GM21515 (cell line): ENCODE data around the gene FOLR2.

Source experiments
- ATAC-seq: cut with Tn5 transposase; IDR thresholded peaks from one replicate; pipeline ENCODE4 v1.9.1; 2021; ENCODE audit not compliant: unreplicated experiment

FOLR2 gene

DNA sequence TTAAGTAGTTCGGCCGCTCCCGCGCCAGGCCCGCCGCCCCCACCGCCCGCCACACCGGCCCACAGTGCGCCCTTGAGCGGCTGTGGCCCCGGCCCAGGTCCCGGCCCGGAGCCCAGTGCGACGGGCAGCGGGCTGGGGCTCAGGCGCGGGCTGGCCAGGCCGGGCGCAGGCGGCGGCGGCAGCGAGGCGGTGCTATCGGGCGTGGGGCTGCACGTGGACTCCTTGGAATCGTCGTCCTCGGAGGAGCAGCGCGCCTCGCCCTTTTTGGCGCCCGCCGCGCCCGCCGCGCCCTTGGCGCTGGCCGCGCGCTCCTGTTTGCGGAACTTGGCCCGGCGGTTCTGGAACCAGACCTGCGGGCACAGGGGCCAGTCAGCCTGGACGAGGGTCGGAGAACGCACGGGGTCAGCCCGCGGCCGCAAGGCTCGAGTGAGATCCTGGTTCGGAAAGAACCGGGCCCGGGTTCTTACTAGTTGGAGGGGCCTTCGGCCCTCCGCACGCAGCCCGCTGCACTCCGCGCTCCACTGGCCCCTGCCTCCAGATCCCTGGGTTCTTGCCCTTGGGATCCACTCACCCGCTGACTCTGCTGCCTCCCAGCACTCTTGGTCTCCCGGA is 23.4 kb downstream of the FOLR2 start:
- no peak for ATAC-seq

DNA sequence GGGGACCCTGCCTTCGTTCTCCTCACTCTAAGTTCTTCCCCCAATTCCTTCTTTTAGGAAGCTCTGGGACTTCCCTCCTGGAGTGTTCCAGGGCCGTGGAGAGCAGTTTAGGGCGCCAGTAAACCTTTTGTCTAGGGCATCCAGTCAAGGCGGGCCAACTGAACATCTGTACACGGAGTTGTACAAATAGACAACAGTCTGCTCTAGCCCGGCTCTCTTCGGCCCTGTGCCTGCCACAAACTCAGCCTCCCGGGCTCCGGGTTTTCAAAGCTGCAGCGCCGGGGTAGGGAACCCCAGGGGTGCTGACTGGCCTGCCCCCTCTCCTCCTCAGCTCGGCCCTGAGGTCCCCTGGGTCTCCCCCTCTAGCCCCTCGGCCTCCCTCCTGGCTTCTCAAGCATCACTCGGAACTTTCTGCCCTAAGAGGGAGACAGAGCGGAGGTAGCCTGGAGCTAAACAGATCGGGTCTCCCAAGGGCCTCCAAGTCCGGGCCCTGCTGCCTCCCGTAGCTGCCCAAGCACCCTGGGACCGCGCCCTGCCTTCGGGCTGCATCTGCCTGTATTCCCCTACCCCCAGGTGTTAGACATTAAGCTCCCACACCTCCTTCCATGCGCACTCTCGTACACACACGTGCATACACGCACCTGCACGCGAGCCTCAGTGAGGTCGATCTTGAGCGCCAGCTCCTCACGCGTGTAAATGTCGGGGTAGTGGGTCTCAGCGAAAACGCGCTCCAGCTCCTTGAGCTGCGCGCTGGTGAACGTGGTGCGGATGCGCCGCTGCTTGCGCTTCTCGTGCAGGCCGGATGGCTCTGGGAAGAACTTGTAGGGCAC is 24.1 kb downstream of the FOLR2 start:
- no peak for ATAC-seq

DNA sequence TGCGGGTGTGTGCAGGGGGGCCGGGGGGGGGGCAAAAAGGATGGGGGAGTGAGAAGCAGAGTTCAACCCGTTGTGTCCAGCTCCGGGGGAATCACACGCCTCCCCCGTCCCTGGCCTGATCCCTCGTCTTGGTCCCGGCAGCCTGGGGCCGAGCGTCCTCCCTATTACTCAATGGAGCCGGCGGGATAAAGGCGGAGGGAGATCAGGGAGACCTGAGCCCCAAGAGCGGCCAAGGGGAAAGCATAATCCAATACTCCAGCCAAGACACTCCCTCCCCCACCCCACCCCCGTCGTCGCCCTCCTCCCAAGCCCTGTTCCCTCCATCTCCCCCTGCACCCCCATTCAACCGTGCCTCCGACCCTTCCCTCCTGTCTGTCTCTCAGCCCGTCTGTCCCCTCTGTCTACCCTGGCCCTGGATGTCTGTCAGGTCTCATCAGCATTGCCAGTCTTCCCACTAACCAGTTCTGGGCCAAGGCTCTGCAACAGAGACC is 24.7 kb downstream of the FOLR2 start:
- ATAC-seq: no peak

DNA sequence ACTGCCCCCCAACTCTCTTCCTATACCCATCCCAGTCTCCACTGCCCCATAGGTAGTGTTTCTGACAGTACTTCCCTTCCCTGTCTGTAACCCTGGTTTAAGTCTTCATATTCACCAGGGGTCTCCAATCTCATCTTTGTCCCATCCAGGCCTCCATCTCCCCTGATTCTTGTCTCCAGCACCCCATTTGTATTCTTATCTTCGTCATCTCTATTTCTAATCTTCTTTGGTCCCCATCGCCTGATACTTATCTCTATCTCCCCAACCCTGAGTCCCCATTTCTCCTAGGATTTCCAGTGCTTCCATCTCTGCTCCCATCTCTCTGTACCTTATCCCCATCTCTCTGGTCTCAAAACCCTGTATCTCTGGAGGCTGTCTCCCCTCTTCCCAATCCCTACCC is 25.5 kb downstream of the FOLR2 start:
- ATAC-seq: no peak

DNA sequence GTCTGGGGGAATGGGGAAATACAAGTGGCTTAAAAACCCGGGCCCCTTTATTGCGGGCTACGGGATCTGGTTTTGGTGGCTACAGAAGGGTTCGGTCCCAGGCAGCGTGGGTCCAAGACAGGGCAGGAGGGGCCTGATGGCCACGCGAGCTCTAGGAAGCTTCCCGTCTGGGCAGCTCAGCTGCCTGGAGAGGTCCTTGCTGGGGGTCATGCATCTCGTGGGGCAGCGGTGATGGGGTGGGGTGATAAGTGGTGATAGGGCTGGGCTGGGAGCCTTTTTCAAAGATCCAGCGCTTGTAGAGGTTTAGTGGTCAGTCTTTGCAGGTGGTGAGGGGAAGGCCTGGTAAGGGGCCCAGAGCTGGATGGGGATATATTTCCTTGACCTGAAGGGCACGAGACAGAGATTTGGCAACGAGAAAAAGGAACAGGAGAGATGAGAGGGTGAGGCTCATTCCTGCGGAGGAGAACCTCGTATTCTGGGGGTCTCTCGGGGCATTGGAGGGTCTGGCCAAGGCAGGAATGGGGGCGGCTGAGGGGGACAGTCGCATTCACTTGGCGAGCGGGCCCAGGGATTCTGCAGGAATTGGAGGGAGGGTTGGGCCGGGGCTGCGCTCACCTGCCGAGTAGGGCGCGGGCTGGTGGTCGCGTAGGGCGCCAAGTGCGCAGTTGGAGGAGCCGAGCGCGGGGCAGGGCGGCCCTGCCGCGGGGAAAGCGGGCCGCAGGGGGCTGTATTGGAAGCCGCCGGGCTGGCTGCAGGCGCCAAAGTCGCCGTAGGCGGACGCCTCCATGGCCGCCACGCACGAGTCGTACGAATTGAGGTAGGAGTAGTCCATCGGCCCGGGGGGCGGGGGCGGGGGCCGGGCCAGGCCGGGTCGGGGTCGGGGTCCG is 26.8 kb downstream of the FOLR2 start:
- no peak for ATAC-seq

DNA sequence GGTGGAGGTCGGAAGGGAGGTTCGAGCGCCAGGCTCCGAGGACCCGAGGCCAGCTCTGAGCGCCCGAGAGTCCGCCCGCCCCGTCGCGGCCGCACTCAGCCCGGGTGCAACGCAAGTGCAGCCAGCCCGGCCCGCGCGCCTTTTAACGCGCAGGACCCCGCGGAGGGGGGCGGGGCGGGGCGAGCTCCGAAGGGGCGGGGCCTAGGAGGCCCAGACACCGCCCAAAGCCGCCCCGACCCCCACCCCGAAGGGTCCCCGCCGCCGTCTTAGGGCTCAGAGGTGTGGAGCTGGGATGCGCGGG is 27.4 kb downstream of the FOLR2 start, which contains the start of gene PHOX2A:
PHOX2A (minus strand) TSS at position 117 of the 301 bp plus-strand sequence. CDS start 172 bp downstream, outside the sequence.
- no peak for ATAC-seq

DNA sequence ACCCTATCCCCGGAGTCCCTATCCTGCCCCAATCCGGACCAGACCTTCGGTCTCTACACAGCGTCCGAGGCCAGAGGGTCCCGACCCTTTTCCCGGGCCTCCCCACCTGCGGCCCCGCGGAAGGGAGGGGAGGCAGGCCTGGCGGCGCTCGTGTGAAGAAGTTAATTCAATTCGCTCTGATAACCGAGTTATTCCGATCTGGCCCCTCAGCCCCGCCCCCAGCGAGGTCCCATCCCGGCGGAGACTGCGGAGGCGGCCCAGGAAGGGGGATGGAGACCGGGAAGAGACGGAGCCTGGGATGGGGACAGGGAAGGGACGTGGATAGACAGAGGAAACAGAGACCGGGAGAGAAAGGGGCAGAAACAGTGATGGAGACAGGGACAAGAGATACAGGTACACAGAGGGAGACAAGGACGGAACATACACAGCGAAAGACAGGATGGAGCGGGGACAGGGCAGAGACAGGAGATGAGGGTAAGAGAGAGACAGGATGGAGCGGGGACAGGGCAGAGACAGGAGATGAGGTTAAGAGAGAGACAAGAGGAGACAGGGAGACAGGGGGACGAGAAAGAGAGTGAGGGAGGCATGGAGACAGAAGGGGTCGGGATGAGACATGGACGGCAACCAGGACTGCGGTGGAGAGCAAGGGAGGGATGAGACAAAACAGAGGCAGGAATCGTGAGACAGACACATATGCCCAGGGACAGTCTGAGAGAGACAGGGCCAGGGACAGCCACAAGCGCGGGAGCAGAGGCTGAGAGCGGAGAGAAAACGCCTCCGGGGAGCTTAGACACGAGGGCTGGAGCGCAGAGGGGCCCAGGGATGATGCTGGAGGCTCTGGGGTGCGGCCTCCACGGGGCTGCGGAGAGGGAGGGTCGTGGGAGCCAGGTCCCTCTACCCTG is 28.0 kb downstream of the FOLR2 start:
- no peak for ATAC-seq

DNA sequence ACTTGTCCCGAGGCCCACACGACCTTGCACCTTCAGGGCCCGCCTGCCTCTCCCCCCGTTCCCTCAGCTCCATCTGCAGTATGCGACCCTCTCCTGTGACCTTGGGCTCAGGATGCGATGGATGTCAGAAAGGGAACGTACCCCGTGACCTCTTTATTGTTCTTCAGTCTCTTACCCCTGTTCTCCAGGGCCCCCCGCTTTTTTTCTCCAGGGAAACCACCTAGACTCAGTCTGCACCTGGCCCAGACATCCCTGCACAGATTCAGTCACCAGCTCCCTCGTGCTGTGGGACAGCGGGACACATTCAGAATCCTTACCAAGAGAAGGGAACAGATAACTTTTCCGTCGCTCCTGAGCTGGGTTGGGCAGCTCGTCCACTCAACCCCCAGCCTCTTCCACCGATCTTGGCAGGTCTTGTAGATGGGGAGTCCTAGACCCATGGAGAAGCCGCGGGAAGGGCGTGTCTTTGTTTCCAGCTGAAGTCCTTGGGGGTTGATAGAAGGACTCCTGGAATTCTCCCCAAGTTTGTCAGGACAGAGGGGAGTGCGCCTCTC is 28.7 kb downstream of the FOLR2 start:
- no peak for ATAC-seq

DNA sequence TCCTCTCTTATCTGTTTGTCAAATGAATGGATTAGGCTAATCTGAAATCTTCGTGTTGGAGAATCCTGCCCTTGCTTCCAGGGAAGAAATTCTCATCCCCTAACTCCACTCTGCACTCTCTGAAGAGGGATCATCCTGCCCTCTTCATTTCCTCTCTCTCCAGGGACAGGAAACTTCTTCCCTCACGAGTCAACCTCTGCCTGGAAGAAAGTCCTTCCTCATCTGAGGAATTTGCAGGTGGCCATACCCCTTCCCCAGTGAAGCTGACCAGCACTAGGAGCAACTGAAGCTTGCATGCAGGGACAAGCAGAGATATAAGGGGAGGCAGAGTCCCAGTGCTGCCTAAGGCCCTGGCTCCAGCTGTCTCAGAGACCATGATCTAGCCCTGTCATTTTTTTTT is 31.0 kb downstream of the FOLR2 start:
- ATAC-seq: no peak

DNA sequence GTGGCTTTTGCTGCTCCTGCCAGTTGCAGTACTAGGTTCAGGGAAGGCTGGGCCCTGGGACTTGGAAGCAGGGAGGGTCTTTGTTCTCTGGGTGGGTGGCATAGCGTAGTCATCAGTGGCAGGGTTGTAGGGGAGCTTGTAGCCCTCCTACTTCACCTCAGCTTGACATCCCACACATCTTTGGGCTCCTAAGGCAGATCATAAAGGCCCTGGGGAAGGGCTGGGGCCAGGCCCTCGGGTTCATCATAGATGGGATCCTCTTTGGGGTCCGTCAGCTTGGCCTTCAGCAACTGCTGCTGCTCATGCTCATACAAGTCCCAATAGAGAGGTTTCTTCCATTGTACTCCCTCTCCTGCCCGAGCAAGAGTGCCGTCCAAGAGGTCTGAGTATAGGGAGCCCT is 33.4 kb downstream of the FOLR2 start:
- ATAC-seq: no peak

DNA sequence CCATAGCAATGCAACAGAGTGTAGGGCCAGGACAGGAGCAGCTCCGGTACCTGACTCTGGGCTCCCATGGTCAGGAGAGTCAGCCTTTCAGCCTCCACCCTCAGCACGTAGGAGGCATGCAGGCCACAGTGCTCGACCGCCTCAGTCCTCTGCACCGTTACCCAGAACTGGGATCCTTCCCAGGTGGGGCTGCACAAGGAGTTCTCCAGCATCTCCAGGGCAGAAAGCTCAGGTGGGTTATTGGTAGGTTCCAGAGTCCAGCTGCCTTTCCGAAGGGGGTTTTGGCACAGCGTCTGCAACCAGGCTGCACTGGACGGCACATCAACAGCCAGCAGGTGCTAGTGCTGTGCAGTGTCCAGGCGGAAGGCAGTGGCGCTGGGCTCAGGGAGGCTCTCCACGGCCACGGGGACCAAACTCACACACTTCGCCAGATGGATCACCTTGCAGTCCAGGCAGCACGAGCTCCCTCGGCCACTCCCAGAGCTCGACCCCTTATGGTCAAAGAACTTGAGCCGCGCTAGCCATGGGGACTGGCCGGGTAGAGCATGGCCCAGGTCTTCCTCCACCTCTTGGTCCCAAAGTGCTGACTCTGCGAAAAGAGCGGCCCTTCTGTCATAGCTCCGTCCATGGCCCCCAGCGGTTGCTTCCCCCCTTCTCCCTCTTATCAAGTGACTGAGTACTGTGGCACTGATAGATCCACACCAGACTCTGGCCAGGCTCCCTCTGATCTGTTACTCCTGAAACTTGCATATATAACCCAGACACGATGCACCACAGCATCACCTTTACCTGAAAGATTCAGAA is 34.3 kb downstream of the FOLR2 start:
- no peak for ATAC-seq

DNA sequence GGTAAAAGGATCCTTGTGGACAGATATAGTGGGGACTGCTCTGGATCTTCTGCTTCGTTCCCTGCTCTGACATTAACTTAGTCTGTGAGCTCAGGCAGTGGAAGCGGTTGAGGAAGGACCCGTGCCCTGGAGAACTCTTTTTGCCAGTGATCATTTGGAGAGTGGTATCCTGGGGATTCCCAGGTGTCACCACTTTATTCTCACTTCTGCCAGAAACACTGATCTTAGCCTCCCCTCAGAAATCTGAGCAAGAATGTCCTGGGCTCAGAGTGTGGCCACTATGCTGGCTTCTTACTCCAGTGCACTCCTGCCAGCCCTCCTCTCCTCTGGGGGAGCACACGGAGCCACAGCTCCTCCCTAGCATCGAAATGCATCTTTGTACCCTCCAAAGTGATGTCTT is 35.0 kb downstream of the FOLR2 start:
- ATAC-seq: no peak

DNA sequence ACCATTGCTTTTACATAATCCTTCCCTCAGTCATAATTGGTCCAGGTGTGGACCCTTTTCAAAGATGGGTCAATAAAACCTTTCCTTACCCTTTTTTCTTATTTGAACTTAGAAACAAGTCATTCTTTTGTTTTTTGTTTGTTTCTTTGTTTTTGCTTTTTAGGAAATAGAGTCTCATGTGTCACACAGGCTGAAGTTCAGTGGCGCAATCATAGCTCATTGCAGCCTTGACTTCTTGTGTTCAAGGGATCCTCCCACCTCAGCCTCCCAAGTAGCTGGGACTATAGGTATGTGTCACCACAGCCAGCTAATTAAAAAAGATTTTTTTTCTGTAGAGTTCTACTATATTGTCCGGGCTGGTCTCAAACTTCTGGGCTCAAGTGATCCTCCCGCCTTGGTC is 36.8 kb downstream of the FOLR2 start:
- ATAC-seq: no peak

DNA sequence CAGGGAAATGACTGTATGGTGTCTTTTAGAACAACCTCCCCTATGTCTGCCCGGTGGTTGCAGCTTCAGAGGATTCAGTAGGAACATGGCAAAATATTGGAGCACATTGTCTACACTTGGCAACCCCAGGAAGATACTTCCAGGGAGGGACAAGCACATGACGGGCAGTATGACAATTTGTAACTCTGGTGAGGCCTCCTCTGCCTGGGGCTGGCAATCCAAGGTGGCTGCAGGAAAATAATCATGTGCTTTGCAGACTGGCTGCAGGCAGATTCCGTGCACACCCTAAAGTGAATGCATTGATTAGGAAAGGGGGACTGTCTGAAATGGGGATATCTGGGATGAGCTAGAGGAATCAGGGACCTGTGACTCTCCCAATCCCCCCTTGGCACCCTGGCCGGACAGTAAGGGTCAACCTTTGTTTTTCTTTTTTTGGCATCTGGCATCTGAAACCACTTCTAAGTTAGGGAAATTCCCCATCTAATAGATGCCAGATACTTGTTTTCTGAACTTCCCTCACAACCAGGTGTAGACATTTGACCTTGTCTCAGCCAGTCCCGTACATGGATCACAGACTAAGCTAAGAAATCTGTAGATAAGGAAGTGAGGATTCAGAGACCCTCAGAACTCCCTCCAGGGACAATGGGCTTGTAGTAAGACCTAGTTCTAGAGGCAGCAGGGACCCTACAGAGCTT is 37.9 kb downstream of the FOLR2 start:
- no peak for ATAC-seq

DNA sequence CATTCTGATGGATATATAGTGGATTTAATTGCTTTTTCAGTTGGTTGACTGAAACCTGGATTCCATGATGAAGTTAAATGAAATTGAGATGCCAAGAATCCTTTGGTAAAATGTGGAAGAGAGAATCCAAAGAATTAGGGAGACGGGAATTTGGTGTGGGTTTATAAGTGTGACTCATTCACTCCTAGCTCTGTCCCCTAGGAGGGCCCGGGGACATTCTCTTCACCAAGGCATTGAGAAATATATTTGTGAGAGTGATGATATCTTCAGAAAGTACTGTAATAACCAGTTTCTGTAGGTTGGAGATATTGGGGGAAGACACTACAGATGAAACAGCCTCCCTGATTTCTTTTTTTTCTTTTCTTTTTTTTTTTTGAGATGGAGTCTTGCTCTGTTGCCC is 41.0 kb downstream of the FOLR2 start:
- ATAC-seq: no peak

DNA sequence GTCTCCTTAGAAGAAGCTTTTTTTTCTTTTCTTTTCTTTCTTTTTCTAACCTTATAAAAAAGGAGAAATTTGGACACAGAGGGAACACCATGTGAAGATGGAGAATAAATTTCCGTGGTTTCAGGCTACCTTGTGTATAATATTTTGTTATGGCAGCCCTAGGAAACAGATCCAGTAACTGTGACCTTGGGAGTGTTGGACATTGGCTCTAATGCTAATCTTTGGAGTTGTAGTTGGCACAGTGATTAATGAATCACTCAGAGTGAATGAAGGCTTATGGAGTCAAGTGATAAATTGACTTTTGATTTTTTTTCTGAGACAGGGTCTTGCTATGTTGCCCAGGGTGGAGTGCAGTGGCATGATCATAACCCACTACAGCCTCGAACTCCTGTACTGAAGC is 42.9 kb downstream of the FOLR2 start:
- ATAC-seq: no peak

DNA sequence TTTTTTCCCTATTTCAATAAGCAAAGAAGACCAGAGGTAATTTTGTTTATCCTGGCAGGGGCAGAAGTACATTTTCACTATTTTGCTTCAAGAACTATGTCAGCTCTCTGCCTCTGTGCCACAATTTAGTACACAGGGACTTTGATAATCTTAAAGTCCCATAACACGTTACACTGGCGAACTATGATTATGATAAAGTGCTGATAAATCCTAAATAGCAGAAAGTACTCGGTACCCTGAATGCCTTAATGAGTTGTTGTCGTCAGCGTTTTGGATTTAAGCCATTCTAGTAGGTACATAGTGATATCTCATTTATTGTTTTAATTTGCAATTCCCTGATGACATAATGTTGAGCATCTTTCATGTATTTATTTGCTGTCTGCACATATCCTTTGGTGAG is 44.0 kb downstream of the FOLR2 start:
- ATAC-seq: no peak

DNA sequence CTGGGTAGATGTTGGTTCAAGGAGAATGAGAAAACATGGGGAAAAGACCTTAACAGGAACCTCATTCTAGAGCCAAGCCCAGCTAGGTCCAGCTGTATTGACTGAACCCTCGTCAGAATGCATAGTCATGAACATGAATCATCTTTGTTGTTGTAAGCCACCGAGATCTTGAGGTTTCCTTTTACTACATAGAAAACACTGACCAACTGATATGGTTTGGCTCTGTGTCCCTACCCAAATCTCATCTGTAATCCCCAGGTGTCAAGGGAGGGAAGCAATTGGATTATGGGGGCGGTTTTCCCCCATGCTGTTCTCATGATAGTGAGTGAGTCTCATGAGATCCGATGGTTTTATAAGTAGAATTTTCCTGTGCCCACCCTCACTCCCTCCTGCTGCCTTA is 46.8 kb downstream of the FOLR2 start:
- ATAC-seq: no peak

DNA sequence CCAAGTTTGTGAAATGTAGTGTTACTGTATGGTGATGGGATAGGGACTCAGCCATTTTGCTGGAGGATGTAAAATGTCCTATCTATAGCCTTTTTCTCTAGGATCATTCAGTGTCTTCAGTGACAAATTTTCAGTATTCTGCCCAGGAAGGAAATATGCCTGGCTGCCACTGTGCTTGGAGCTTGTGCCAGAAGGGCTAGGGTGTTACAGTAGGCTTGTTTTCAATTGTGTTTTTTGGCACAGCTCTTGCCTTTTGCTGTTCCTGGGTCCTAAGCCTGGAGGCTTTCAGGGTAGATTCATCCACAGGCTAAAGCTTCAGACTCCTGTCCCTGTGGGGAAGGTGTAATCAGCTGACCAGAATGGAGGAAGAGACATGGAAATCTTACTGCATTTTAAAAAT is 49.4 kb downstream of the FOLR2 start:
- ATAC-seq: no peak
